Trophoblast cell (in vitro differentiated cells and primary cell): ENCODE measurements around the gene PSMA7.

ENCODE experiments used
- DNase-seq, 2 donors: peaks; one replicate each; pipeline ENCODE4 v3.0.0-alpha.2; 2016
- H2AFZ ChIP-seq: 2 replicates; pipeline ENCODE4 v1.6.1; 2013; ENCODE audit warnings: low read length, moderate library complexity, mild to moderate bottlenecking; ENCODE audit not compliant: insufficient read depth, poor library complexity
- H2AK5ac ChIP-seq: 2 replicates; pipeline ENCODE4 v1.6.1; 2013; ENCODE audit warnings: mild to moderate bottlenecking, low read length
- H2BK120ac ChIP-seq: 2 replicates; pipeline ENCODE4 v1.6.1; 2013; ENCODE audit warnings: low read length, mild to moderate bottlenecking, moderate library complexity; ENCODE audit not compliant: insufficient read depth, poor library complexity
- H2BK12ac ChIP-seq: 2 replicates; pipeline ENCODE4 v1.6.1; 2013; ENCODE audit warnings: mild to moderate bottlenecking, low read length, moderate library complexity
- H2BK5ac ChIP-seq: 2 replicates; pipeline ENCODE4 v1.6.1; 2013; ENCODE audit warnings: low read length, low read depth, moderate library complexity, mild to moderate bottlenecking; ENCODE audit not compliant: poor library complexity
- H3K14ac ChIP-seq: 2 replicates; pipeline ENCODE4 v1.6.1; 2013; ENCODE audit warnings: mild to moderate bottlenecking, low read length
- H3K18ac ChIP-seq: 2 replicates; pipeline ENCODE4 v1.6.1; 2013; ENCODE audit warnings: mild to moderate bottlenecking, low read length
- H3K23ac ChIP-seq: 2 replicates; pipeline ENCODE4 v1.6.1; 2013; ENCODE audit warnings: low read length
- H3K27ac ChIP-seq: 2 replicates; pipeline ENCODE4 v1.5.1; 2013; ENCODE audit warnings: low read depth, mild to moderate bottlenecking, inconsistent platforms, low read length, moderate library complexity
- H3K27me3 ChIP-seq: 2 replicates; pipeline ENCODE4 v1.6.1; 2013; ENCODE audit warnings: inconsistent platforms, mild to moderate bottlenecking, low read length, moderate library complexity; ENCODE audit not compliant: insufficient read depth
- H3K36me3 ChIP-seq, 2 experiments: 1 replicate in 1 of 2; 2 replicates in 1 of 2; pipeline ENCODE4 v1.6.1; 2013; ENCODE audit warnings: low read length in 2 of 2, mild to moderate bottlenecking in 2 of 2, moderate library complexity in 1 of 2; ENCODE audit not compliant: insufficient read depth in 2 of 2, control insufficient read depth in 1 of 2
- H3K4ac ChIP-seq: 2 replicates; pipeline ENCODE4 v1.6.1; 2013; ENCODE audit warnings: low read depth, mild to moderate bottlenecking, low read length, moderate library complexity
- H3K4me1 ChIP-seq, 2 experiments: 1 replicate in 1 of 2; 2 replicates in 1 of 2; pipeline ENCODE4 v1.6.1; 2013; ENCODE audit warnings: low read length in 2 of 2, mild to moderate bottlenecking in 2 of 2, moderate library complexity in 1 of 2; ENCODE audit not compliant: insufficient read depth in 2 of 2, control insufficient read depth in 1 of 2
- H3K4me2 ChIP-seq: 2 replicates; pipeline ENCODE4 v1.6.1; 2013; ENCODE audit warnings: inconsistent platforms, mild to moderate bottlenecking, low read length, moderate library complexity
- H3K4me3 ChIP-seq: 2 replicates; pipeline ENCODE4 v1.5.1; 2013; ENCODE audit warnings: mild to moderate bottlenecking, low read depth, low read length, inconsistent platforms
- H3K79me1 ChIP-seq: one replicate; pipeline ENCODE4 v1.6.1; 2013; ENCODE audit warnings: low read length
- H3K79me2 ChIP-seq: 2 replicates; pipeline ENCODE4 v1.6.1; 2013; ENCODE audit warnings: low read length, mild to moderate bottlenecking; ENCODE audit not compliant: control insufficient read depth, insufficient read depth, poor library complexity
- H3K9ac ChIP-seq: 2 replicates; pipeline ENCODE4 v1.6.1; 2013; ENCODE audit warnings: mild to moderate bottlenecking, low read length
- H3K9me3 ChIP-seq: 2 replicates; pipeline ENCODE4 v1.6.1; 2013; ENCODE audit warnings: low read depth, mild to moderate bottlenecking, control low read depth, inconsistent platforms, low read length; ENCODE audit not compliant: insufficient read depth
- H4K12ac ChIP-seq: 2 replicates; pipeline ENCODE4 v1.6.1; 2013; ENCODE audit warnings: low read depth, mild to moderate bottlenecking, low read length, moderate library complexity
- H4K8ac ChIP-seq: 2 replicates; pipeline ENCODE4 v1.6.1; 2013; ENCODE audit warnings: low read depth, mild to moderate bottlenecking, low read length, moderate library complexity
- H4K91ac ChIP-seq: one replicate; pipeline ENCODE4 v1.6.1; 2013; ENCODE audit warnings: low read depth, mild to moderate bottlenecking, low read length, moderate library complexity
- WGBS: extraction: QIAGEN DNeasy Blood & Tissue Kit; methylation state at CpG from one replicate; pipeline ENCODE4 v1.1.7; 2013; ENCODE audit warnings: missing lambda C conversion rate; ENCODE audit not compliant: insufficient read length, insufficient coverage; ENCODE audit errors: extremely low coverage; 5-methylcytosine and 5-hydroxymethylcytosine counted together

PSMA7 gene

GRCh38 chr20:62176866-62177265, 33.7 kb upstream of the PSMA7 start:
- H4K12ac ChIP-seq: no peak overlapping the region
- no peak overlapping the region for H4K91ac ChIP-seq
- peaks cover 54 to 59% of the 10 kb centered on the region in 2 experiments for H3K36me3 ChIP-seq
- H3K9ac ChIP-seq: no peak overlapping the region
- no peak overlapping the region for H2AK5ac ChIP-seq
- peaks cover 1% of the 10 kb centered on the region for H3K9me3 ChIP-seq
- no CpG with 5 or more reads among the region's 15 CpGs for WGBS
- no peaks in the 10 kb centered on the region for H3K4me1 ChIP-seq
- H3K4ac ChIP-seq: no peak overlapping the region
- H2BK5ac ChIP-seq: no peak overlapping the region
- H3K4me2 ChIP-seq: no peak overlapping the region
- no peak for DNase-seq
- no peak overlapping the region for H3K27ac ChIP-seq
- H3K18ac ChIP-seq: no peak overlapping the region
- H3K4me3 ChIP-seq: no peak overlapping the region
- H3K14ac ChIP-seq: no peak overlapping the region
- no peak overlapping the region for H2BK120ac ChIP-seq
- H3K79me2 ChIP-seq: no peaks in the 10 kb centered on the region
- no peak overlapping the region for H3K23ac ChIP-seq
- H3K27me3 ChIP-seq: no peaks in the 10 kb centered on the region
- no peak overlapping the region for H4K8ac ChIP-seq
- H2BK12ac ChIP-seq: no peak overlapping the region
- no peak overlapping the region for H2AFZ ChIP-seq
- H3K79me1 ChIP-seq: no peaks in the 10 kb centered on the region

- Histone ChIP-seq H3K4me1 (no peaks in the 10 kb centered on the region), H2AK5ac (no peak overlapping the region), H3K4me3 (no peak overlapping the region), H3K27me3 (no peaks in the 10 kb centered on the region), H3K4ac (no peak overlapping the region), H3K18ac (no peak overlapping the region), H2BK5ac (no peak overlapping the region), H4K8ac (no peak overlapping the region), H4K12ac (no peak overlapping the region), H2BK120ac (no peak overlapping the region), H2BK12ac (no peak overlapping the region), H2AFZ (no peak overlapping the region), H3K9me3 (peaks cover 1% of the 10 kb centered on the region), H3K79me2 (no peaks in the 10 kb centered on the region), H3K23ac (no peak overlapping the region), H3K79me1 (no peaks in the 10 kb centered on the region), H3K36me3 (peaks cover 54 to 59% of the 10 kb centered on the region in 2 experiments), H3K4me2 (no peak overlapping the region), H3K27ac (no peak overlapping the region), H4K91ac (no peak overlapping the region), H3K9ac (no peak overlapping the region), H3K14ac (no peak overlapping the region)
- no CpG with 5 or more reads among the region's 10 CpGs for WGBS
- no peak for DNase-seq
Observed at GRCh38 chr20:62175711-62176110, 32.5 kb upstream of the PSMA7 start.

- Histone ChIP-seq H3K9me3 (peaks cover 1% of the 10 kb centered on the region), H4K8ac (no peak overlapping the region)
Observed at GRCh38 chr20:62174870-62175624, 31.9 kb upstream of the PSMA7 start.

GRCh38 chr20:62174021-62174804, 31.0 kb upstream of the PSMA7 start:
- no peak overlapping the region for H4K8ac ChIP-seq
- H3K9ac ChIP-seq: no peak overlapping the region
- H2AFZ ChIP-seq: no peak overlapping the region
- H3K23ac ChIP-seq: no peak overlapping the region
- H3K79me1 ChIP-seq: no peaks in the 10 kb centered on the region
- peak overlapping the region; percentile 36 for H4K12ac ChIP-seq
- no peak overlapping the region for H3K4ac ChIP-seq
- no peak for DNase-seq
- H3K4me1 ChIP-seq: no peaks in the 10 kb centered on the region
- WGBS: 100% methylated on average over 2 of the region's 28 CpGs
- H3K4me2 ChIP-seq: no peak overlapping the region
- H2BK120ac ChIP-seq: no peak overlapping the region
- no peak overlapping the region for H2BK5ac ChIP-seq
- peaks cover 1% of the 10 kb centered on the region for H3K9me3 ChIP-seq
- H4K91ac ChIP-seq: no peak overlapping the region
- no peaks in the 10 kb centered on the region for H3K79me2 ChIP-seq
- no peak overlapping the region for H3K14ac ChIP-seq
- no peak overlapping the region for H2AK5ac ChIP-seq
- H3K27ac ChIP-seq: no peak overlapping the region
- no peak overlapping the region for H3K4me3 ChIP-seq
- H2BK12ac ChIP-seq: no peak overlapping the region
- H3K27me3 ChIP-seq: no peaks in the 10 kb centered on the region
- peaks cover 62 to 64% of the 10 kb centered on the region in 2 experiments for H3K36me3 ChIP-seq
- H3K18ac ChIP-seq: no peak overlapping the region

More at GRCh38 chr20:62174870-62175624, 31.9 kb upstream of the PSMA7 start:
- Histone ChIP-seq H4K12ac (no peak overlapping the region), H3K27me3 (no peaks in the 10 kb centered on the region), H3K14ac (no peak overlapping the region), H3K18ac (no peak overlapping the region), H3K4ac (no peak overlapping the region), H3K36me3 (peaks cover 57 to 62% of the 10 kb centered on the region in 2 experiments), H3K9ac (no peak overlapping the region), H2AK5ac (no peak overlapping the region), H3K4me3 (no peak overlapping the region), H3K79me2 (no peaks in the 10 kb centered on the region), H2BK12ac (no peak overlapping the region), H3K4me1 (no peaks in the 10 kb centered on the region), H2BK5ac (no peak overlapping the region), H3K4me2 (no peak overlapping the region), H2BK120ac (no peak overlapping the region), H4K91ac (no peak overlapping the region), H3K79me1 (no peaks in the 10 kb centered on the region), H2AFZ (no peak overlapping the region), H3K27ac (no peak overlapping the region), H3K23ac (no peak overlapping the region)
- WGBS: no CpG with 5 or more reads among the region's 26 CpGs
- DNase-seq: no peak
